HL-60 (cell line): ENCODE results near the gene MEPCE.

ENCODE experiments used
- DNase-seq, 2 experiments: peaks; one replicate each; pipeline ENCODE4 v3.0.0-alpha.2; 2010 to 2020; ENCODE audit warnings: low read depth in 1 of 2, low spot score in 1 of 2
- H3K27ac ChIP-seq: fragments of 250-450 bp; sonication (Bioruptor Pico); replicated peaks from 2 replicates; pipeline ENCODE4 v1.5.1; 2020; ENCODE audit warnings: mild to moderate bottlenecking, moderate library complexity
- H3K27me3 ChIP-seq: fragments of 250-450 bp; sonication (Bioruptor Pico); 2 replicates; pipeline ENCODE4 v1.5.1; 2021; ENCODE audit warnings: mild to moderate bottlenecking, moderate library complexity; ENCODE audit not compliant: insufficient read depth, poor library complexity, severe bottlenecking
- H3K4me3 ChIP-seq: replicated peaks from 2 replicates; pipeline ENCODE4 v1.5.1; 2011; ENCODE audit warnings: mild to moderate bottlenecking, control low read depth, low read length; ENCODE audit not compliant: insufficient read depth
- GABPA ChIP-seq: IDR thresholded peaks from 2 replicates; pipeline ENCODE4 v1.6.1; 2012; ENCODE audit warnings: low read depth
- POLR2AphosphoS5 ChIP-seq: IDR thresholded peaks from 2 replicates; pipeline ENCODE4 v1.6.1; 2012; ENCODE audit warnings: low read depth
- SPI1 ChIP-seq: IDR thresholded peaks from 2 replicates; pipeline ENCODE4 v1.6.1; 2012; ENCODE audit warnings: low read depth, mild to moderate bottlenecking, borderline replicate concordance
- TF ChIP-seq, protein P1 (sequence below): IDR thresholded peaks from 2 replicates; pipeline ENCODE4 v1.6.1; 2012; ENCODE audit warnings: low read depth; ENCODE audit not compliant: insufficient replicate concordance
- TF ChIP-seq, protein P2 (sequence below): IDR thresholded peaks from one replicate; pipeline ENCODE4 v1.5.1; 2011; ENCODE audit warnings: low read length, control low read depth, inconsistent platforms; ENCODE audit not compliant: insufficient read depth

MEPCE gene

GRCh38 chr7:100441641-100442535 is 12.3 kb downstream of the MEPCE start:
- Histone ChIP-seq H3K4me3 (no peak overlapping the region), H3K27ac (no peak overlapping the region), H3K27me3 (no peaks in the 10 kb centered on the region)
- TF ChIP-seq SPI1 (no peak), POLR2AphosphoS5 (no peak), GABPA (no peak)
- TF ChIP-seq, protein P1, sequence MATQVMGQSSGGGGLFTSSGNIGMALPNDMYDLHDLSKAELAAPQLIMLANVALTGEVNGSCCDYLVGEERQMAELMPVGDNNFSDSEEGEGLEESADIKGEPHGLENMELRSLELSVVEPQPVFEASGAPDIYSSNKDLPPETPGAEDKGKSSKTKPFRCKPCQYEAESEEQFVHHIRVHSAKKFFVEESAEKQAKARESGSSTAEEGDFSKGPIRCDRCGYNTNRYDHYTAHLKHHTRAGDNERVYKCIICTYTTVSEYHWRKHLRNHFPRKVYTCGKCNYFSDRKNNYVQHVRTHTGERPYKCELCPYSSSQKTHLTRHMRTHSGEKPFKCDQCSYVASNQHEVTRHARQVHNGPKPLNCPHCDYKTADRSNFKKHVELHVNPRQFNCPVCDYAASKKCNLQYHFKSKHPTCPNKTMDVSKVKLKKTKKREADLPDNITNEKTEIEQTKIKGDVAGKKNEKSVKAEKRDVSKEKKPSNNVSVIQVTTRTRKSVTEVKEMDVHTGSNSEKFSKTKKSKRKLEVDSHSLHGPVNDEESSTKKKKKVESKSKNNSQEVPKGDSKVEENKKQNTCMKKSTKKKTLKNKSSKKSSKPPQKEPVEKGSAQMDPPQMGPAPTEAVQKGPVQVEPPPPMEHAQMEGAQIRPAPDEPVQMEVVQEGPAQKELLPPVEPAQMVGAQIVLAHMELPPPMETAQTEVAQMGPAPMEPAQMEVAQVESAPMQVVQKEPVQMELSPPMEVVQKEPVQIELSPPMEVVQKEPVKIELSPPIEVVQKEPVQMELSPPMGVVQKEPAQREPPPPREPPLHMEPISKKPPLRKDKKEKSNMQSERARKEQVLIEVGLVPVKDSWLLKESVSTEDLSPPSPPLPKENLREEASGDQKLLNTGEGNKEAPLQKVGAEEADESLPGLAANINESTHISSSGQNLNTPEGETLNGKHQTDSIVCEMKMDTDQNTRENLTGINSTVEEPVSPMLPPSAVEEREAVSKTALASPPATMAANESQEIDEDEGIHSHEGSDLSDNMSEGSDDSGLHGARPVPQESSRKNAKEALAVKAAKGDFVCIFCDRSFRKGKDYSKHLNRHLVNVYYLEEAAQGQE: no peak
- TF ChIP-seq, protein P2, sequence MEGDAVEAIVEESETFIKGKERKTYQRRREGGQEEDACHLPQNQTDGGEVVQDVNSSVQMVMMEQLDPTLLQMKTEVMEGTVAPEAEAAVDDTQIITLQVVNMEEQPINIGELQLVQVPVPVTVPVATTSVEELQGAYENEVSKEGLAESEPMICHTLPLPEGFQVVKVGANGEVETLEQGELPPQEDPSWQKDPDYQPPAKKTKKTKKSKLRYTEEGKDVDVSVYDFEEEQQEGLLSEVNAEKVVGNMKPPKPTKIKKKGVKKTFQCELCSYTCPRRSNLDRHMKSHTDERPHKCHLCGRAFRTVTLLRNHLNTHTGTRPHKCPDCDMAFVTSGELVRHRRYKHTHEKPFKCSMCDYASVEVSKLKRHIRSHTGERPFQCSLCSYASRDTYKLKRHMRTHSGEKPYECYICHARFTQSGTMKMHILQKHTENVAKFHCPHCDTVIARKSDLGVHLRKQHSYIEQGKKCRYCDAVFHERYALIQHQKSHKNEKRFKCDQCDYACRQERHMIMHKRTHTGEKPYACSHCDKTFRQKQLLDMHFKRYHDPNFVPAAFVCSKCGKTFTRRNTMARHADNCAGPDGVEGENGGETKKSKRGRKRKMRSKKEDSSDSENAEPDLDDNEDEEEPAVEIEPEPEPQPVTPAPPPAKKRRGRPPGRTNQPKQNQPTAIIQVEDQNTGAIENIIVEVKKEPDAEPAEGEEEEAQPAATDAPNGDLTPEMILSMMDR: no peak
- no peak for DNase-seq

GRCh38 chr7:100443096-100443840 is 13.6 kb downstream of the MEPCE start:
- no peak overlapping the region for H3K4me3 ChIP-seq
- no peak overlapping the region for H3K27ac ChIP-seq
- H3K27me3 ChIP-seq: no peaks in the 10 kb centered on the region
- TF ChIP-seq SPI1 (no peak), GABPA (no peak), POLR2AphosphoS5 (no peak)
- TF ChIP-seq, protein P1: no peak
- TF ChIP-seq, protein P2: no peak
- DNase-seq: no peak

GRCh38 chr7:100444311-100445278 is 15.0 kb downstream of the MEPCE start:
- Histone ChIP-seq H3K4me3 (no peak overlapping the region), H3K27me3 (no peaks in the 10 kb centered on the region), H3K27ac (no peak overlapping the region)
- TF ChIP-seq, protein P1: no peak
- TF ChIP-seq, protein P2: no peak
- TF ChIP-seq SPI1: no peak
- no peak for TF ChIP-seq GABPA
- TF ChIP-seq POLR2AphosphoS5: no peak
- no peak for DNase-seq
